K562 treated with DMSO at 1 percent for 12 hours (cell line): ENCODE measurements around the gene SPACA5. TPM values are rescaled to one million over a fixed set of nuclear protein-coding genes. Genes with fewer than 3 reads are reported as not detected.

ENCODE experiments used
- total RNA-seq: library from RNA; unstranded; fragments of 300-600 nt; gene quantifications from 2 replicates; pipeline ENCODE4 v1.2.3, GENCODE V29; 2022; ENCODE audit not compliant: insufficient read depth

SPACA5 gene
- not detected in 2 replicates for total RNA-seq

DNA sequence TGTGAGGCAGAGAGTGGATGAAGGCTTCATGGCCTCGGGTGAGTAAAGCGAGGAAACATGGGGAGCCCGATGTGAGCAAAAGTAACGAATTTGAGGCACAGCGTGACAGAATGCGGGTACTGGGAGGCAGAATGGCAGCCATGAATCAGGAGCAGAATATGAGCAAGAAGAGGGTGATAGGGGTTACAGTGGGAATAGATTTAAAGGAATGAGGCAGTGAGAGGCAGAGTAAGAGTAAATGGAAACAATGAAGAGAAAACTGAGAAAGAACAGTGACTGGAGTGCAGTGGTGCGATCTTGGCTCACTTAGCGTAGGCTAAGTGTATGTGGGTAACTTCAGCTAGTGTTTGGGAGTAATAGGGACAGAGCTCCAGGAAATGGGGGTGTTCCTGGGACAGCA lies at the start of gene SPACA5:
SPACA5 (plus strand) TSS at position 301 of the 400 bp plus-strand sequence. CDS start 815 bp downstream, outside the sequence.

DNA sequence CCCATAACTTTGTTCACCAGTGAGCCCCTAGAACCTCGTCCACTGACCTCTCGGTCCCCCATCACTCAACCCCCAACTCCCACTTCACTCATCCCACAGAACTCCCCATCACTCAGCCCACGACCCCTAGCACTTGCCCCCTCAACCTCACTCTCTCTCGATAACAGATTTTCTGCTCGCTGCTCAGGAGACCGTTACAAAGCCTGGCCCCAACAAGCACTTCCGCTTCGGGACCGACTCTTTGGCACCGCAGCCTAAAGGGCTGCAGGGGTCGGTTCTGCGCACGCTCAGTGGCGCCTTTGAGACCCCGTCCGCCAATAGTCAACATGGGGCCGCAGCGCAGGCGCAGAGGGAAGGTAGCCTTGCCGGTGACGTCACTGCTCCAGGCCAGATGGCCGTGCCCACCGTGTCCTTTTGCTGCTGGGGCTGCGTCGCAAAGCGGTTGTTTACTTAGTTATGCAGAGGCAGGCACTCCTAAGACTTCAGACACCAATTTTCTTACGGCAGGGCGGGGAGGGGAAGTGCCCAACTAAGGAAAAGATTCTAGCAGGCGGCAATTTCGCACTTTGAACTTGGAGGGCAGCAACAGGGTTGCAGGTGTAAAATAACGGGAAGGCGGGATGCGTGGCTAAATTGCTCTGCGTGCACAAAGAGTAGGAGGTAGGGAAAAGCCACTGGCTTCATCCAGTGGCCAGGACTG lies 2.9 kb upstream of the SPACA5 start, which contains the start of gene ZNF182:
ZNF182 (minus strand) TSS at position 232 of the 700 bp plus-strand sequence. CDS start 1,380 bp downstream, outside the sequence.

Other genes starting within 250 kb of the SPACA5 start
- 2.7 and 3.2 TPM in 2 replicates for gene ZNF81, start 170.1 kb upstream of the SPACA5 start, total RNA-seq
- 0.67 and 4.1 TPM in 2 replicates for gene ZNF182, start 3.0 kb upstream of the SPACA5 start, total RNA-seq
- gene ZNF630, start 64.7 kb downstream of the SPACA5 start, total RNA-seq = 0.59 TPM in 1 of 2 replicates, not detected in the other
- not detected in 2 replicates for gene SPACA5B, start 123.6 kb downstream of the SPACA5 start, total RNA-seq
- gene SSX5, start 189.8 kb downstream of the SPACA5 start, total RNA-seq = 0.80 and 0.82 TPM in 2 replicates
- gene SSX1, start 248.4 kb downstream of the SPACA5 start, total RNA-seq = 69.0 and 130 TPM in 2 replicates